SJCRH30 (cell line): Measurements from ENCODE around the gene VAV3. TPM values are rescaled to one million over a fixed set of nuclear protein-coding genes. Genes with fewer than 3 reads are reported as not detected.
"Not testable (repeated sequence)": the region's sequence is repeated elsewhere in the genome, so short reads cannot be mapped to it uniquely, and the experiment has no call there.

ENCODE experiments used
- DNase-seq, 2 experiments: peaks; one replicate each; pipeline ENCODE4 v3.0.0-alpha.2; 2015 to 2020
- H3K27ac ChIP-seq: fragments of 250-450 bp; sonication (Bioruptor Pico); 2 replicates; pipeline ENCODE4 v1.5.1; 2020; ENCODE audit warnings: mild to moderate bottlenecking, moderate library complexity
- H3K27me3 ChIP-seq: fragments of 250-450 bp; sonication (Bioruptor Pico); 2 replicates; pipeline ENCODE4 v1.5.1; 2020; ENCODE audit warnings: mild to moderate bottlenecking, moderate library complexity
- H3K36me3 ChIP-seq: fragments of 250-450 bp; sonication (Bioruptor Pico); 2 replicates; pipeline ENCODE4 v1.5.1; 2020; ENCODE audit warnings: mild to moderate bottlenecking, moderate library complexity
- H3K4me1 ChIP-seq: fragments of 250-450 bp; sonication (Bioruptor Pico); 2 replicates; pipeline ENCODE4 v1.5.1; 2020; ENCODE audit warnings: mild to moderate bottlenecking, moderate library complexity
- H3K4me3 ChIP-seq: fragments of 250-450 bp; sonication (Bioruptor Pico); 2 replicates; pipeline ENCODE4 v1.5.1; 2020; ENCODE audit warnings: mild to moderate bottlenecking, moderate library complexity
- H3K9me3 ChIP-seq: fragments of 250-450 bp; sonication (Bioruptor Pico); replicated peaks from 2 replicates; pipeline ENCODE4 v1.5.1; 2020; ENCODE audit warnings: mild to moderate bottlenecking, moderate library complexity
- total RNA-seq: library from RNA; depleted of rRNA; stranded (reverse); fragments of >200 nt; shearing (Covaris generic); gene quantifications from 2 replicates; pipeline ENCODE4 v1.2.3, GENCODE V29; 2014

VAV3 gene
- total RNA-seq, 1 experiment from 2014 or later = 35.5 TPM

DNA sequence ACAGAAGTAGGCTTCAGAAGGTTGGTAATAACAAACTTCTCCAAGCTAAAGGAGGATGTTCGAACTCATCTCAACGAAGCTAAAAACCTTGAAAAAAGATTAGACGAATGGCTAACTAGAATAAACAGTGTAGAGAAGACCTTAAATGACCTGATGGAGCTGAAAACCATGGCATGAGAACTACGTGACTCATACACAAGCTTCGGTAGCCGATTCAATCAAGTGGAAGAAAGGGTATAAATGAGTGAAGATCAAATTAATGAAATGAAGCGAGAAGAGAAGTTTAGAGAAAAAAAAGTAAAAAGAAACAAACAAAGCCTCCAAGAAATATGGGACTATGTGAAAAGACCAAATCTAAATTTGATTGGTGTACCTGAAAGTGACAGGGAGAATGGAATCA is 231.6 kb downstream of the VAV3 start:
- not testable (repeated sequence) for H3K27me3 ChIP-seq, H3K4me1 ChIP-seq, H3K36me3 ChIP-seq, H3K9me3 ChIP-seq, H3K4me3 ChIP-seq, DNase-seq, H3K27ac ChIP-seq

DNA sequence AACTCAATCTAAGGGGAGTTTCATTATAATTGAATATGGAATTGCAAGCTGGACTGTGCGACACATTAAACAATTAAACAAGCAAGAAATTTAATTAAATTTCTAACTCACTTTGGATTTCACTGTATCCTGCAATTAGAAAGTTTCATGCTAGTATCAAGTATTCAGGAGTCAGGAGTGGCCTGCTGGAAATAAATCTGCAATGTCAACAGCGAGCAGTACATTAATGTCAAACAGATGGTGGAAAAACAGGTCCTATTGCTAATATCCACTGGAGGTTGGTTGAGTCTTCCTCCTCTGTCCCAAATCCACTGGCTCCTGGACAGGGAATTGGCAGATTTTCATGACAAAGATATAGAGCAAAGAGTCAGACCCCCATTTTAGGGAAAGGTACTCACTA is 237.1 kb downstream of the VAV3 start:
- DNase-seq = no peak
- no peaks in the 10 kb centered on the region for H3K27me3 ChIP-seq
- no peak overlapping the region for H3K4me3 ChIP-seq
- H3K9me3 ChIP-seq = no peaks in the 10 kb centered on the region
- no peaks in the 10 kb centered on the region; the same call in 1 of the 2 replicates for H3K36me3 ChIP-seq
- H3K27ac ChIP-seq = no peak overlapping the region
- H3K4me1 ChIP-seq = no peaks in the 10 kb centered on the region

DNA sequence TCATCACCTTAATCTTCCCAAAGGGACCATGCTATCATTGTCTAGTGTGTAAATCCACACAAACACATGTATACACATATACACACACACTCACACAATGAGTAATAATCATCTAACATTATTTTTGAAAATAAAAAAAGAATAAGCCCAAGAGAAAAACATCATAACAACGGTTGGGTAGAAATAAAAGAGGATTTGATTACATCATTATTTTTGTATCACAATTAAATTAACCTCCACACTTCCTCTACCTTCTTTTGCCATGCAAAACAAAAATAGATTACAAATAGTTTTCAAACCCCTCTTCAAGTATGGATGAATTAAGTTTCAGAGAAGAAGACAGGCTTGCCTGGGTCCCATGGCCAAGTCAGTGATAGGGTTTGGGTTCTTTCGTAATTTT is 238.1 kb downstream of the VAV3 start:
- Histone ChIP-seq H3K4me3 (no peak overlapping the region), H3K27ac (no peak overlapping the region), H3K4me1 (no peaks in the 10 kb centered on the region), H3K27me3 (no peaks in the 10 kb centered on the region), H3K36me3 (no peaks in the 10 kb centered on the region; the same call in 1 of the 2 replicates), H3K9me3 (no peaks in the 10 kb centered on the region)
- DNase-seq = no peak

DNA sequence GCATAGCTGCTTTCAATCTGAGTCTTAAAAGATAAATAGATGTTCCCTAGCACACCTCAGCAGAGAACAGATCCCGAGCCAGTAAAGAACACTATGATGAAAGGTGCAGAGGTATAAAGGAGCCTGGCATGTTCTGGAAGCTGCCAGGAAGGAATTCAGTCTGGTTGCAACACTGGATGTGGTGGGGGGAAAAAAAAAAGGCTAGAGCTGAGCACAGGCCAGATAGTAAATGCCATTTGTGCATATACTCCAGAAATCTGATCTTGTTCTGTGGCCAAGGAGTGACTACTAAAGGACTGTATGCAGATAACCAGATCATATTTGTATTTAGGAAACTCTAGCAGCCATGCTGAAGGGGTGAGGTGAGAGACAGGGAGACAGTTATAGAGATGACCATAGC is 240.3 kb downstream of the VAV3 start:
- Histone ChIP-seq H3K36me3 (no peaks in the 10 kb centered on the region; the same call in 1 of the 2 replicates), H3K27me3 (no peaks in the 10 kb centered on the region), H3K9me3 (no peaks in the 10 kb centered on the region), H3K27ac (no peak overlapping the region), H3K4me3 (no peak overlapping the region), H3K4me1 (no peaks in the 10 kb centered on the region)
- no peak for DNase-seq

DNA sequence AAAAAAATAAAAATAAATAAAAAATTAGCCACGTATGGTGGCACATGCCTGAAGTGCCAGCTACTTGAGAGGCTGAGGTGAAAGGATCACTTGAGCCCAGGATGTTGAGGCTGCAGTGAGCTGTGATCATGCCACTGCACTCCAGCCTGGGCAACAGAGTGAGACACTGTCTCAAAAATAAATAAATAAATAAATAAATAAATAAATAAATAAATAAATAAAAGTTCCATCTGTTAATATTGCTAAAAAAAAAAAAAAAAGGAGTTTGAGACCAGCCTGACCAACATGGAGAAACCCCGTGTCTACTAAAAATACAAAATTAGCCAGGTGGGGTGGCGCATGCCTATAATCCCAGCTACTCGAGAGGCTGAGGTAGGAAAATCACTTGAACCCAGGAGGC is 244.8 kb downstream of the VAV3 start:
- not testable (repeated sequence) for H3K27me3 ChIP-seq, H3K9me3 ChIP-seq, DNase-seq, H3K4me1 ChIP-seq, H3K4me3 ChIP-seq, H3K36me3 ChIP-seq, H3K27ac ChIP-seq

DNA sequence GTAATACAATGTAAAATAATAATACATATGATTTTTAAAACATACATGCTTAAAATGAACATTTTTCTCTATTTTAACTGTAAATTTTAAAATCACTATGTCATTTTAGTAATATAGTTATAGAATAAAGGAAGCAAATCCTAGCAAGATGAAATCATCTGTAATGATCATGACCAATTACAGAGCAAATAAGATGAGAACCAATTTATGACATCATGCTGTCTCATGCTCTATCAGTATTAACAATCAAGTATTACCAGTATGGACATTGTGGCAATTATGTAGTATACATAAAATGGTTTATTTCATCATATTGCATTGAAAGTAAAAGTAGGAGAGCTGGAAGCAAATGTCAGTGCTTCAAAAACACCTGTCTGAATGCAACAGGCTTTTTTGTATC is 255.0 kb downstream of the VAV3 start:
- no peak overlapping the region for H3K4me3 ChIP-seq
- H3K4me1 ChIP-seq = no peaks in the 10 kb centered on the region; the same call in 1 of the 2 replicates
- no peak for DNase-seq
- 0 out of 2 replicates have a peak, but pooled peaks cover 2% of the 10 kb centered on the region for H3K36me3 ChIP-seq
- H3K9me3 ChIP-seq = no peaks in the 10 kb centered on the region
- H3K27ac ChIP-seq = no peak overlapping the region
- no peaks in the 10 kb centered on the region for H3K27me3 ChIP-seq

DNA sequence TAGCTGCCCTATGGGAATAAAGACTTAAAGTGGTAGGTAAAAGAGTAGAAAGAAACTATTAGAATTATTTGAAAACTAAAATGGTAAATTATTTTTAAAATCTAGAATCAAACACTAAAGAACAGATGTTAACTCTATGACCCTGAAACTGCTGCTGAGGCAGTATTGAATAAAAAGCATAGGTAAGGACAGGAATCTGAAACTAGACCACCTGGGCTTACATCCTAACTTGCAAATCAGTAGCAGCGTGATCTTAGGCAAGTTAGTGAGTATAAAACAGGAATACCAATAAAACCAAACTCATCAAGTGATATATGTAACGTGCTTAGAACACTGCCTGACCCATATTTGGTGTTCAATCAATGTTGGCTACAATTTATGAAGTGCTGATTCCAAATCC is 257.9 kb downstream of the VAV3 start:
- no peaks in the 10 kb centered on the region for H3K27me3 ChIP-seq
- H3K9me3 ChIP-seq = no peaks in the 10 kb centered on the region
- 0 out of 2 replicates have a peak, but pooled peaks cover 2% of the 10 kb centered on the region for H3K36me3 ChIP-seq
- DNase-seq = no peak
- H3K27ac ChIP-seq = no peak overlapping the region
- H3K4me3 ChIP-seq = no peak overlapping the region
- H3K4me1 ChIP-seq = peaks cover 5% of the 10 kb centered on the region; the same call in 1 of the 2 replicates

DNA sequence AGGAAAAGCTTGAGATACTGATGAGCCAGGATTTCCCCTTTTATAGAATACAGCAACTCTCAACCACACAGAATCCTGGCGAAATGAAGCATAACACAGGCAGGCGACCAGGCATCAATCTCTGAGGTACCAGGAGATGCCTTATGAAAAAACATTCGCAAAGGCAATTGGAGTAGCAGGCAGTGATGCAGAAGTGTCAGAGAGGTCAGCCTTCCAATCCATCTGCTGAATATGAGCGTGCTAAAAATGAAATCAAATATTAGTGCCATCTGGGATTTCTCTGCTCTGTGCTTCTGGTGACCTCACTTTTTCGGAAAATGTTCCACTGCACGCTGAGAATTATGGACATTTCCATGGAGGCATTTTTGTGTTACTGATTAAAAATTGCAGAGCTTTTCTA is 258.8 kb downstream of the VAV3 start:
- no peak overlapping the region for H3K4me3 ChIP-seq
- no peaks in the 10 kb centered on the region for H3K27me3 ChIP-seq
- H3K27ac ChIP-seq = no peak overlapping the region
- DNase-seq = no peak
- H3K36me3 ChIP-seq = 0 out of 2 replicates have a peak, but pooled peaks cover 2% of the 10 kb centered on the region
- H3K4me1 ChIP-seq = peaks cover 5% of the 10 kb centered on the region; the same call in 1 of the 2 replicates
- no peaks in the 10 kb centered on the region for H3K9me3 ChIP-seq

DNA sequence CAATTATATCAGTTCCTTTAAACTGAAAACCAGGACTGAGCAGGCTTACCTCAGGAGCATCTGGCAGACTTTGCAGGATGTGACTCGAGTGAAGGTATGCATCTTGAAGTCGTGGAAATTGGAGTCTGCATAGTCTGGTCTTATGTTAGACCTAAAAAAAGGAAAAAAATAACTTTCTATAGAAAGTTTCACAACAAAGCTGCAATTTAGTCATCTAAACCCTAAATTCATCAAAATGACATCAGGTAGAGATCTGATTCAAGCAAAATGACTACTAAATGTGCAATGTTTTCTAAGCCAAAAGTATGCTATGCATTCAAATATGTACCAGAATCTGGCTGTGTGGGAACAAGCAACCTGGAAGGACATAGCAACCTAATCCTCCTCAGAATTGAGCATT is 260.1 kb downstream of the VAV3 start:
- Histone ChIP-seq H3K27me3 (no peaks in the 10 kb centered on the region), H3K36me3 (no peaks in the 10 kb centered on the region; the same call in 1 of the 2 replicates), H3K9me3 (no peaks in the 10 kb centered on the region), H3K4me1 (peaks cover 5% of the 10 kb centered on the region; the same call in 1 of the 2 replicates), H3K27ac (no peak overlapping the region), H3K4me3 (no peak overlapping the region)
- no peak for DNase-seq

DNA sequence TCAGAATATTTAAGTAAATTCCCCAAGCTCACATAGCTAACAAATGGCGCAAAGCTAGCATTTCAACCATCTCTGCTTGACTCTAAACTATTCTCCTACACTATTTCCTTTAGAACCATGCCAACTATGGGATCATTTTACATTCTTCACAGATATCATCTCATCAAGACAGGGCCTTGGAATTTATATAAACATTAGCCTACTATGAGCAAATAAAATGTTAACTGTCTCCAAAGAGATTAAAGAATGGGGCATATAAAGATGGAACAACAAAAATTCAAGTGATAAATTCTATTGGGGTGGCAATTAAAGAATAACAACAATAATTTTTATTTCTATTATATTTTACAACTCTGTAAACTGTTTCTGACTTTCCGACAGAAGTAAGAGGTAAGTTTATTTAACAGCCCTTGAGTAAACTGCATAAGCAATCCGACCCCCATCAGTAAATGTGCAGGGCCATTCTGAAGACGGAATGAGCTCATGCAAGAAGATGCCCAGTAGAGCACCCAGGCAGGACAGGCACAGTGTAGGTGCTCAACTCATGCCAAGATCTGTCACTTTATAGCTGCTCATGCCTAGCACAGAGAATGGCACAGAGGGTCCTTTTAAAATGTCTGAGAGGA is 261.9 kb downstream of the VAV3 start:
- H3K27me3 ChIP-seq = no peaks in the 10 kb centered on the region
- H3K27ac ChIP-seq = no peak overlapping the region
- no peaks in the 10 kb centered on the region; the same call in 1 of the 2 replicates for H3K36me3 ChIP-seq
- no peak for DNase-seq
- no peak overlapping the region for H3K4me3 ChIP-seq
- peaks cover 5% of the 10 kb centered on the region; the same call in 1 of the 2 replicates for H3K4me1 ChIP-seq
- H3K9me3 ChIP-seq = no peaks in the 10 kb centered on the region

DNA sequence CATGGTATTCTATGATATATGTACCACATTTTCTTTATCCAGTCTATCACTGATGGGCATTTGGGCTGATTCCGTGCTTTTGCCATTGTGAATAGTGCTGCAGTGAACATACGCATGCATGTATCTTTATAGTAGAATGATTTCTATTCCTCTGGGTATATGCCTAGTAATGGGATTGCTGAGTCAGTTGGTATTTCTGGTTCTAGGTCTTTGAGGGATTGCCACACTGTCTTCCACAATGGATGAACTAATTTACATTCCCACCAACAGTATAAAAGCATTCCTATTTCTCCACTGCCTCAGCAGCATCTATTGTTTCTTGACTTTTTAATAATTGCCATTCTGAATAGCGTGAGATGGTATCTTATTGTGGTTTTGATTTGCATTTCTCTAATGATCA is 264.3 kb downstream of the VAV3 start:
- not testable (repeated sequence) for H3K4me3 ChIP-seq, H3K36me3 ChIP-seq, H3K27me3 ChIP-seq, H3K4me1 ChIP-seq, DNase-seq, H3K27ac ChIP-seq, H3K9me3 ChIP-seq

DNA sequence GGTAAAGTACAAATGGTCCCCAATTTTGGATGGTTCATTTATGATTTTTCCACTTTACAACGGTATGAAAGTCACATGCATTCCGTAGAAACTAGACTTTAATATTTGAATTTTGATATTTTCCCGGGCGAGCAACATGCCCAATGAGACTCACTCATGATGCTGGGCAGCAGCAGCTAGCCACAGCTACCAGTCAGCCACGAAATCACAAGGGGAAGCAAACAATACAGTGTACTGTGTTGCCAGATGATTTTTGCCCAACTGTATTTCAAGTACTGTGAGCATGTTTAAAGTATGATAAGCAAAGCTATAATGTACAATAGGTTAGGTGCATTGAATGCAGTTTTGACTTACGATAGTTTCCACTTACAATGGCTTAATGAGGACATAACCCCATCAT is 266.8 kb downstream of the VAV3 start:
- Histone ChIP-seq H3K4me3 (no peak overlapping the region), H3K4me1 (peaks cover 5% of the 10 kb centered on the region; the same call in 1 of the 2 replicates), H3K27me3 (no peaks in the 10 kb centered on the region), H3K9me3 (no peaks in the 10 kb centered on the region), H3K27ac (no peak overlapping the region), H3K36me3 (peaks cover 2% of the 10 kb centered on the region)
- no peak for DNase-seq

DNA sequence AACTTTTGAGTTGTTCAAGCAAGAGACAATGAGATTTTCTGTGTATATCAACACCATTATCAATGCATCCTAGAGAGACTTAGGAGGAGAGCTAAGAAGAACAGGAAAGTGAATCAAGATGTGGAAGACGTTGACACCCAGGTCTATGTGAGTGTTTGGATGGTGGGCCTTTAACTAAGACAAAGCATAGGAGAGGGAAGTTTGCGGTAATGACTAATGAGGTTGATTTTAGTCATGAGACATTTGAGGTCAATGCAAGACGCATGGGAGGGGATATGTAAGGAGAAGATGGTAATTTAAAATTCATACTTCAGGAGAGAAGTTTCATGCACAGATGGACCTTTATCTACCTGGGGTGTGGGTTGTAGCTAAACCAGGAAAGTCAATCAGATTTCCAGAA is 269.6 kb downstream of the VAV3 start:
- Histone ChIP-seq H3K4me3 (no peak overlapping the region), H3K36me3 (peaks cover 2% of the 10 kb centered on the region), H3K27ac (no peak overlapping the region), H3K27me3 (no peaks in the 10 kb centered on the region), H3K4me1 (no peaks in the 10 kb centered on the region), H3K9me3 (no peaks in the 10 kb centered on the region)
- no peak for DNase-seq

DNA sequence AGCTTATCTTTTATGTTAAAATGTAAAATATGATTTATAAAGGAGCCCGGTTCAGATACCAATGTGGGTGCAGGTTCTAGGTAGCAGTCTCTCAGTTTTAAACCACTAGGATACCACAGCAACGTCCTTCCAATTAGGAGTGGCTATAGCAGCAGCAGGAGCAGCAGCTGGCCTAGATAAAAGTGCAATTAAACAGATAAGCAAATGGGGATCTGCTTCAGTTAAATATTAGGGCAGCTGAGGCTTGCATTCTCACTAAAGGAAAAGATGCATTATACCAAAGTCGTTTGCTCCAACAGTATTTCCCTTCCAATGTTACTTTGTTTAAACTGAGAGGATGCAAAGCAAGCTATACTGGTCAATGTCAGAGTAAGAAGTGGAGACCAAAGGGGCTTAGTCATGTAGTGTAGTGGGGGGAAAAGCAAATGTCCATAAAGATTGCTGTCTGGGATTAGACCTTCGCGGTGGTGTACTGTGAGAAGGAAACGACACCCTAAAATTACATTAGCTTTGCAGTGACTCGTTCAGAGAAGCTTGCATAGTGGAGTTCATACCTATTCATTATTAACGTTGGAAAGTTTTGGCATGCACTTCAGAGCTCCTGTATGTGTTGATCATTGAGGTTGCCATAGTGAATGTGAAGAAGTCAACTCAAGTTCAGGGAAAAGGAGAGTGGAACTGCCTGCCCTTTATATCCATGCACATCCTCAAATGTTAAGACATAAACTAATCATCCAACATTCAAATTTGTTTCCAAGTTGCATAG is 272.2 kb downstream of the VAV3 start:
- Histone ChIP-seq H3K9me3 (no peaks in the 10 kb centered on the region), H3K4me1 (no peaks in the 10 kb centered on the region), H3K36me3 (peaks cover 6% of the 10 kb centered on the region), H3K27ac (no peak overlapping the region), H3K27me3 (no peaks in the 10 kb centered on the region), H3K4me3 (no peak overlapping the region)
- DNase-seq = no peak

DNA sequence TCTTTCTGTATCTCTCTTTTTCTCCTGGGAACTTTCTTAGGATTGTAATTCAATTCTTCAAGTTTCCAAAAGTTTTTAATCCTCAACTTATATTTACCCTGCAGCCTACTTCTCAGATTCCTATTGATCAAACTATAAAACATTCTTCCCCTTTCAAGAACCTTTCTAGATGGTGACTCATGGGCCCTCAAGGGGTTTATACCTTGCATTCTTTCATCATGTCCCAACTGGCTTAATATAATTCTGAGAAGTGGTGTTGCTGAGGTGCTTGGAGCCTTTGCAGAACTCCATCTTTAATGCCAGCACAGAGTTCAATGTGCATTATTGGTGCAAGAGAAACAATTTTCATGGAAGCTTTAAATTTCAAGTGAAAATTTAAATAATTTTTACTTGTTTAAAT is 273.4 kb downstream of the VAV3 start:
- Histone ChIP-seq H3K27ac (no peak overlapping the region), H3K36me3 (peaks cover 6% of the 10 kb centered on the region), H3K27me3 (no peaks in the 10 kb centered on the region), H3K4me1 (no peaks in the 10 kb centered on the region), H3K9me3 (no peaks in the 10 kb centered on the region), H3K4me3 (no peak overlapping the region)
- DNase-seq = no peak
